Measurements from ENCODE around the gene DLGAP5. TPM values are rescaled to one million over a fixed set of nuclear protein-coding genes. Genes with fewer than 3 reads are reported as not detected.
A peak's percentile ranks its signal among the peaks of the same experiment; 100 is the strongest.

The DLGAP5 gene, protein sequence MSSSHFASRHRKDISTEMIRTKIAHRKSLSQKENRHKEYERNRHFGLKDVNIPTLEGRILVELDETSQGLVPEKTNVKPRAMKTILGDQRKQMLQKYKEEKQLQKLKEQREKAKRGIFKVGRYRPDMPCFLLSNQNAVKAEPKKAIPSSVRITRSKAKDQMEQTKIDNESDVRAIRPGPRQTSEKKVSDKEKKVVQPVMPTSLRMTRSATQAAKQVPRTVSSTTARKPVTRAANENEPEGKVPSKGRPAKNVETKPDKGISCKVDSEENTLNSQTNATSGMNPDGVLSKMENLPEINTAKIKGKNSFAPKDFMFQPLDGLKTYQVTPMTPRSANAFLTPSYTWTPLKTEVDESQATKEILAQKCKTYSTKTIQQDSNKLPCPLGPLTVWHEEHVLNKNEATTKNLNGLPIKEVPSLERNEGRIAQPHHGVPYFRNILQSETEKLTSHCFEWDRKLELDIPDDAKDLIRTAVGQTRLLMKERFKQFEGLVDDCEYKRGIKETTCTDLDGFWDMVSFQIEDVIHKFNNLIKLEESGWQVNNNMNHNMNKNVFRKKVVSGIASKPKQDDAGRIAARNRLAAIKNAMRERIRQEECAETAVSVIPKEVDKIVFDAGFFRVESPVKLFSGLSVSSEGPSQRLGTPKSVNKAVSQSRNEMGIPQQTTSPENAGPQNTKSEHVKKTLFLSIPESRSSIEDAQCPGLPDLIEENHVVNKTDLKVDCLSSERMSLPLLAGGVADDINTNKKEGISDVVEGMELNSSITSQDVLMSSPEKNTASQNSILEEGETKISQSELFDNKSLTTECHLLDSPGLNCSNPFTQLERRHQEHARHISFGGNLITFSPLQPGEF
- total RNA-seq: 1 to 10 TPM; 4.0 to 8.1 TPM
- long read RNA-seq, transcript DLGAP5-201 (19 exons, 2,973 nt): major isoform, 8 of 11 reads
- long read RNA-seq, partial matches to known transcripts: 1 of 11 reads
- long read RNA-seq, other reads (novel, unspliced or antisense): 2 of 11 reads

DNA sequence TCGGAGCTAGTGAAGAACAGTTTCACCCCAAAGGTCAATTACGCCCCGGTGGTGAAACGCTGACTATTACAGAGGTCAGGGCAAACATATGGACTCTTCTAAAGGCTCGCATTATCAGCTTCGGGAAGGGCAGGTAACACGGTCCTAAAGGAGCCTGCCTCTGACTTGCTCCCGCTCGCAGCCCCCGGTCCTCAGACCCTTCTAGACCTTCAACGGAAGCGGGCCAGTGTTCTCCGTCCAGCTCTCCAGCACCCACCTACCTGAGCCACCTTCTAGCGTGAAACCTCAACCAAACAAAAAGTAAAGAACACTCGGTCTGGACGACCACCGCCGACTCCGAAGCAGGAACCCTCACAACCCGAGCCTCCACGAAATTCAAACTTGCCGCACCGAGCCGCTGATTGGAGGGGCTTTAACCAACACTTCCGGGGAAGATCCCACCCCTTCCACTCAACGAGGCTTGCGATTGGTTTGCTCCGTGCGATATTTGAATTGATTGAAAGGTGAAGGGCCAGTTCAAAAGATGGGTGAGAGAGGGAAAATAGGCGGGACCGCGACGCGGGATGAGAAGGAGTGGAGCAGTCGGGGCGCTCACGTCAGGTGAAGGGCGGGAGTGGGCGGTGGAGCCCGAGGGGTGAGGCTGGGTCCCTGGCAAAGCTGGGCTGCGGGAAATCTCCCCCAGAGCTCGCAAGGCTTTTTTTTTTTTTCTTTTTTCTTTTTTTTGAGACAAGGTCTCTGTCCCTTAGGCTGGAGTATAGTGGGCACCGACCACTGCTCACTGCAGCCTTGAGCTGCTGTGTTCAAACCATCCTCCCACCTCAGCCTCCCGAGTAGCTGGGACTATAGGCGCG, at the start of gene DLGAP5:
Gene DLGAP5, minus strand, starts transcription at position 383 of the 851 bp plus-strand sequence. CDS start 2,406 bp downstream, outside the sequence.
- DNase-seq (peak; percentile 93 to 95), ATAC-seq (peak; percentile 97)
- intact Hi-C loops (cut with DNase I, micrococcal nuclease): no loop called here

DNA sequence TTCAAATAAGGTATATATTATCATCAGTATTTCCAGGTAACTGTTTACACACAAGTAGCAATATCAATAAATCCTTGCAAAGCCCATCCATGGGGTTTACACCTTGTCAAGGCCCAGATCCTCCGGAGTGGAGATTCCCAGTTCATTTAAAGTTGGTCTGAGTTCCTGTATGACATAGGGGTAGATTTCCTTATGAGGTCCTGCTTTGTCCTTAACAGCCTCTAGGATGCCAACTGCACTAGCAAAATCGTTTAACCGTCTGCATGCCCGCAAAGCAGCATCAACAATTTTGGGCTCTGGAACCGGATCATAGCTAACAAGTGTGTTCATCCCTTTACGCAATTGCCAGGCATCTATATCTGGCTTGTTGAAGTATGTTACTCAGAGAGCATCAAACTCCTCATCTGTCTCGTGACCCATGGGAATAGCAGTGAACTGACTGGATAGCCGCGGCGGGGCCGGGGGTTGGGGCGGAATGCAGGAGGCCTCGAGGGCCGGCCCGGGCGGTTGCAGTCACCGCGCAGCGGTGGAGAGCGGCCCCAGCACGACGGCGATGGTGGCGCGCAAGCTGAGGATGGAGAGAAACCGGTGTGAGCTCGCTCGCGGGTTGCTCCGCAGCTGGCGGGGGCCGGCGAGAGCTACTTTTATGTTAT, 49.3 kb upstream of the DLGAP5 start:
- no peak for ATAC-seq
- intact Hi-C loops (cut with DNase I, micrococcal nuclease): no loop called here
- no peak for DNase-seq

DNA sequence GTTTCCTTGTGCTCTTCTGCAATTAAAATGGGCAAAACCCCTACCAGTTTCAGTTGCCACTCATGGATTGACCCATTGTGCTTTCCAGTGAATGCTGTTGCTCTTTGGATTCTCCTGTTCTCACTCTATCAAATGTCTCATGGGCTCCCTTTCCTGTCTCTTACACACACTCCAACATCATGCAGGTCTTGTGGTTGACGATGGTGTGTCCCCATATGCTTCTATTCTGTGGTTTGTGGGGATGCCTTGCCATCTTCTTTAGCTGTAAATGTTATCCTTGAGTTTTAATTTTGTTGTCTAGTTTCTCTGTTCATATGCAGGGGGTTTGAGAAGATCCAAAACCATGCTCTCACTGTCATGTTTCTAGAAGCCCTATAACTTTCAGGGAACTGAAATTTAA, 47.9 kb upstream of the DLGAP5 start:
- ATAC-seq (no peak), DNase-seq (no peak)
- intact Hi-C loops (cut with DNase I, micrococcal nuclease): no loop called here

DNA sequence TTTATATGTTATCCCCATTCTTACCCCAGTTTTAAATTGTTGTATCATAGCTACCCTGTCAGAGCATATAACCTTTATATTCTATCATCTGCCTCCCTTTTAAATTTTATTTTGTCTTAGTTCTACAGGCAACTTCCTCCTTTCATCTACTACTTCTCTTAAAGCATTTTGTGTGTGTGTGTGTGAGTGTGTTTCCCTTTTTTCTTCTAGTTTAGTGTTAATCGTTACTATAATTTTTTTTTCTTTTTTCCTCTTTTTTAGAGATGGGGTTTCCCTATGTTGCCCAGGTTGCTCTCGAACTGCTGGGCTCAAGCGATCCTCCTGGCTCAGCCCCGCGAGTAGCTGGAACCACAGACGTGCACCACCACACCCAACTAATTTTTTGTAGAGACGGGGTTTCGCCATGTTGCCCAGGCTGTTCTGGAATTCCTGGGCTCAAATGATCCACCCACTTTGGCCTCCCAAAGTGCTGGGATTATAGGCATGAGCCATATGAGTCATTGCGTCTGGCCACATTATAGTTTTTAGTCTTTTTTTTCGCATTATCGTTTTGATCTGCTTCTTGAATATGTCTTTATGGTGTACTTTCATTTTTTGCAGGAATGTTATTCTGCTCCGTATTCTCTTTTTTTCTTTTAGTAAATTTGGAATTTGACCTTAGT, 46.8 kb upstream of the DLGAP5 start:
- DNase-seq: no peak
- intact Hi-C loops (cut with DNase I, micrococcal nuclease): no loop called here
- ATAC-seq: no peak

DNA sequence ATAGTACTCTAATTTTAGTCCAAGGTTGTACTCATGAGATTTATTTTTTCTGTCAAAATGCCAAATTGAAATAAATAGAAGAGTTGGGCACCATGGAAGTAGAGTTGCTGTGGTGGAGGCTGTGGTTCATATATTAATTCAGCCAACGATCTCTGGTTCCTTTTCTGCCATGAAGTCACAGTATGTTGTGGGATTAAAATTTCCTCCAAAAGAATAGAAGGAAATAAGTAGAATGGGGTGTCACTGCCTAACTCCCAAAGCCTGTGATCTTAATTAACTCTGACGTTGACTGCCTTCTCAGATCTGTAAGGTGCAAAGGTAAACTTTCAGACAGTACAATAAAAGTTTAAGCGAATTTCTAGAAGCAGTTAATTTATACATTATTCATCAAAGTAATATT, 42.2 kb upstream of the DLGAP5 start:
- DNase-seq (no peak), ATAC-seq (no peak)
- intact Hi-C loops (cut with DNase I, micrococcal nuclease): no loop called here

DNA sequence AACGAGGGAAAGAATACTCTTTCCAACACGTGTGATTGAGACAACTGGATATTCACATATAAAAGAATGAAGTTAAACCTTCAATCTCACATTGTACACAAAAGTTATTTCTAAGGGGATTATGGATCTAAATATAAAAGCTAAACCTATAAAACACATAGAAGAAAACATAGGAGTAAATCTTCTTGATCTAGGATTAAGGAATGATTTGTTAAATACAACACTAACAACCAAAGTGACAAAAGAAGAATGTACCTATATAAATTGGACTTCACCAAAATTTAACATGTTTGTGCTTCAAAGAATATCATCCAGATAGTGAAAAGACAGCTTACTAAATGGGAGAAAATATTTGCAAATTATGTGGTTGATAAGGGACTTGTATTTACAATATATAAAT, 36.9 kb upstream of the DLGAP5 start:
- ATAC-seq (no peak), DNase-seq (no peak)
- intact Hi-C loops (cut with DNase I, micrococcal nuclease): no loop called here

DNA sequence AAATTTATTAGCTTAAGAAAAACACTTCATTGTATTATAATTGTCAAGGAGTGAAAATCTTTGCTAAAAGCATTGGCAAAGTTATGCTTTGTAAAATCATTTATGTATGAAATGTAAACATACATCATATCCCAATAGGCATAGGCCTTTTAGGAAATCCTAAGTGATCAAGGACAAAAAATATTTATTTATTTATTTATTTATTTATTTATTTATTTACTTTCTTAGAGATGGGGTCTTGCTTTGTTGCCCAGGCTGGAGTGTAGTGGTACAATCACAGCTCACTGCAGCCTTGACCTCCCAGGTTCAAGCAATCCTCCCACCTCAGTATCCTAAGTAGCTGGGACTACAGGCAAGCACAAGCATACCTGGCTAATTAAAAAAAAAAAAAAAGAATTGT, 32.0 kb upstream of the DLGAP5 start:
- ATAC-seq: no peak
- DNase-seq: no peak
- intact Hi-C loops (cut with DNase I, micrococcal nuclease): no loop called here

DNA sequence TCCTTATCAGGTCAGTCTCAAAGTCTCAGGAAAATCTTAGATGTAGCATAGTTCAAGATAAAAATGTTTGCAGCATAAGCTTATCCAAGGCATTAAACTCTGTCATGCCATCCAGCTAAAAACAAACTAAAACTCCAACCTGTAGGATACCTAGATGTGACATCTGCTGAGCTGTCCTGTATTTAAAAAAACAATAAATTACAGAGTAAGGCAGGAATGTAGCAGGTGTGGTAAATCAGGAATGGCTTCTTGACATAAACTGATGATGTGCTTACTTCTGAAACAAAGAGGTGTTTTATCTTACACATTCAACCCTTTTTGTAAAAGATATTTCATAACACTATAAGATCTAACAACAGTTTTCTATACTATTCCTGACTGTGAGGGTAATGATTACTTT, 30.6 kb upstream of the DLGAP5 start:
- DNase-seq: no peak
- ATAC-seq: no peak
- intact Hi-C loops (cut with DNase I, micrococcal nuclease): no loop called here

DNA sequence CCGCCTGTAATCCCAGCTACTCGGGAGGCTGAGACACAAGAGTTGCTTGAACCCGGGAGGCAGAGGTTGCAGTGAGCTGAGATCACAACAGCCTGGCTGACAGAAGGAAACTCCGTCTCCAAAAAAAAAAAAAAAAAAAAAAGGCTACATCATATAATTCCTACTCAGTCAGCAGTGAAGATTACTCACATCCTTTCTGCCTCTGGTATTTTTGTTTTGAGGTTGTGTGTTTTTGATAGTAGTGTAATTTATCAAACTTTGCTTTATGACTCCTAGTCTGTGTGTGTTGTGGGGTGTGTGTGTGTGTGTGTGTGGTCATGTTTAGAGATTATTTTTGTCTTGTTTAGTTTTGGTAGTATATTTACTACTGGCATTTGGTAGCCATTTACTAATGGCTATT, 29.8 kb upstream of the DLGAP5 start:
- no peak for DNase-seq
- ATAC-seq: no peak
- intact Hi-C loops (cut with DNase I, micrococcal nuclease): no loop called here

DNA sequence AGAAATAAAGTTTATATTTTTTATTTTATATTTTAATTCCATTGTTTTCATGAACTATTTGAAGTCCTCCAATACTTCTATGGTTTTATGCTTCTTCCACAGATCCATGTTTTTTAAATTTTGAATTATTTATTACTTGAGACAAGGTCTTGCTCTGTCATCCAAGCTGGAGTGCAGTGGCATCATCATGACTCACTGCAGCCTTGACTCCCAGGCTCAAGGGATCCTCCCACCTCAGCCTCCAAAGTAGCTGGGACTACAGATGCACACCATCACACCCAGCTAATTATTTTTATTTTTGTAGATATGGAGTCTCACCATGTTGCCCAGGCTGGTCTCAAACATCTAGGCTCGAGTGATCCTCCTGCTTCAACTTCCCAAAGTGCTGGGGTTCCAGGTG, 28.8 kb upstream of the DLGAP5 start:
- intact Hi-C loops (cut with DNase I, micrococcal nuclease): no loop called here

DNA sequence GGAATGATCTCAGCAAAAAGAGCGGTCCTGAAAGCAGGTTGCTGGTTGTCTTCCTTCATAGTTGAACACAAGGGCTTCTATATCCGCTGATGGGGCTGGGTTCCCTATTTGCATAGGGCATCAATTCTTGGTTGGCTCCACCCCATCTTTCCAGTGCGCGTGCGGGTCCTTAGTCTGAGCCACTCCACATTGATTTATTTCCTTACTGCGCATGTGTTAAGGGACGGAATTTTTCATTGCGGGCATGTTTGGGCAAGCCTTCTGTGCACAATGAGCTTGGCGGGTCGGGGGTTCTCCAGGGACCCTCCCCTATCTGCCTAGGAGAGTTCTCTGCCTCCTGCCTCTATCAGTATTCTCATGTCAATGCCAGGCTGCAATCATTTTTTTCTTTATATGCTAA, 21.2 kb upstream of the DLGAP5 start:
- DNase-seq (no peak), ATAC-seq (no peak)
- intact Hi-C loops (cut with DNase I, micrococcal nuclease): no loop called here

More for the DNA sequence above, 28.8 kb upstream of the DLGAP5 start:
- ATAC-seq (no peak), DNase-seq (no peak)

DNA sequence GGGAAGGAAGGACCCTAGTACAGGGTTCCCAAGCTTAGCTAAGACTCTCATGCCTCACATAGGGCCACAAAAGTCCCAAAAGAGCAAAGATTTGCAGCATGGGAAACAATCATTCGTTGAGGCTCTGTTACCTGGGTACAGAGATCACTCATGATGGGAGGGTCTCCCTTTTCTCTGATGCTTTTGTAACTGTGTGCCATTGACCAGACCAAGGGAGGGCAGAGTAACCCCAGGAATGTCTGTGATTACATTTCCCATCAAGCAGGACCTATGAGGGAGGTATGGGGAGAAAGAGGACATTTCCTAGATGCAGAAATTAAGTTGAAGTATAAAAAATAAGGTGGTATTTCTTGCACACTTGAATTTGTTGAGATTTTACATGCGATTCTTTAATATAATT, 16.4 kb upstream of the DLGAP5 start:
- intact Hi-C loops (cut with DNase I, micrococcal nuclease): no loop called here
- DNase-seq (no peak), ATAC-seq (no peak)

DNA sequence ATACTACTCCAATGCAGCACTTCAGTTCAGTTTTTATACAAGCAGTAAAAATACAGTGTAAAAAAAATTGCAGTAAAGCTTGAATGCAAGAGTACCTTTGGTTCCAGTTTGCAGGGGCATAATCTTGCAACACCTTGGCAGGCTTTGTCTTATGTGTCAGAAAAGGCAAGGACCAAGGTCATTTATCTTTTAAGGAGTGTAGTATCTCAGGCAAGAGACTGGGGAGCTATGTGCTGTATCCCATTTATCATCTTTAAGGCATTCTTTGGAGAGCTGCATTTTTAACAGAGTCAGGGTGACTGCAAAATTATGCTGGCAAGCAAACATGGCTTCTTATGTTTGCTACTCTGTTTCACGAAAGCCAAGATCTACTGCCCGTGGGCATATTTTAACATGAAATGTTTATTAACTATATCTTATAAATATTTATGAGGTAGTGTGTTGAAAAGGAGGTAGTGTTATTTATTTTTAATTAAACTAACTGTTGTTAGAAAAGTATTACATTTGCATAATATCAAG, 14.8 kb upstream of the DLGAP5 start:
- DNase-seq (no peak), ATAC-seq (no peak)

DNA sequence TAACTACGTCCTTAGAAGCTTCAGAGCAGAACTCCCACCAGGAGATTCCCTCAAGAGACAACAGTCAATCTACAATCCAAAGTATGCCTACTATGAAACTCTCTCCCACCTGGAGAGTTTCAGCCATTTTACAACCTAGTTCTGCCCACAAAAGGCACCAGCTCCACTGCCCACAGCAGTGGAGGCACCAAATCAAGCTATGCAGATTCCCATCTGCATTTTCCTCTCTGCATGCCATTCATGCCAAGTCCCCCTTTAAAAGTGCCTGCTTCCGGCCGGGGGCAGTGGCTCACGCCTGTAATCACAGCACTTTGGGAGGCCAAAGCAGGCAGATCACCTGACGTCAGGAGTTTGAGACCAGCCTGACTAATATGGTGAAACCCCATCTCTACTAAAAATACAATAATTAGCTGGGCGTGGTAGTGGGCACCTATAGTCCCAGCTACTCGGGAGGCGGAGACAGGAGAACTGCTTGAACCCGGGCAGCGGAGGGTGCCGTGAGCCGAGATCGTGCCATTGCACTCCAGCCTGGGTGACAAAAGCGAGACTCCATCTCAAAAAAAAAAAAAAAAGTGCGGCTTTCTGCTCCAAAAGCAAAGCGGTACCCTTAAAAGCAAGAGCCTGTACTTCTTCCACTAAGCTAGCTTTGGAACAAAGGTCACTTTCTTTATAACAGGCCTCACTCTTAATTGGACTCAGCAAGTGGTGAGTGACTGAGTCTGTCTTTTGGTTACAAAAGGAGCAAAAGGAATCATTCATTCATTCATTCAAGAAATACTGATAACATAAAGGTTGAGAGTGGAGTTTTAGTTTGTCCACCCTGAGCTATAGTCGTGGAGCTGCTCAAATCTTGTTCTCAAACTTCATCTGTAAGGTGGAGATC, 10.1 kb upstream of the DLGAP5 start:
- peak in 1 of 2 donors; percentile 8 for DNase-seq
- intact Hi-C loops (cut with DNase I, micrococcal nuclease): no loop called here

More for the DNA sequence above, 14.8 kb upstream of the DLGAP5 start:
- intact Hi-C loops (cut with DNase I, micrococcal nuclease): no loop called here

DNA sequence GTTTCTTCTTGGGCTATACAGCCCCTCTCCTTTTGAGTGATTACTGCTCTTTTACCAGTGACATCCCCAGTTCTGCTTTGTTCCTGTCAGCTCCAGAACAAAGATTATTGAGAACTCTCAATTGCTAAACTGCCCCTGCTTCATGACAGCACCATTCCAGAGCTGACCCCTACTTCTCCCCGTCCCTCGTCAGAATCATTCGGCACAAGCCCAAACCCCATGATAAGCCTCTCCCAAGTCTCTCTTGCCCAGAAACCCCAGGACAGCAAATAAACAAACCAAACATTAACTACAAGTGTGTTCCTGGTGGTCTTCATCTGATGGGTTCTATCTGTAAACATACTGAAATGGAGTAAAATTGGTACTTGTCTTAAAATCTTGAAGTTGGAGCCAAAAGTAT, 9.3 kb upstream of the DLGAP5 start:
- no peak for ATAC-seq
- no peak for DNase-seq
- intact Hi-C loops (cut with DNase I, micrococcal nuclease): no loop called here

More for the DNA sequence above, 10.1 kb upstream of the DLGAP5 start:
- peak; percentile 88 for ATAC-seq

DNA sequence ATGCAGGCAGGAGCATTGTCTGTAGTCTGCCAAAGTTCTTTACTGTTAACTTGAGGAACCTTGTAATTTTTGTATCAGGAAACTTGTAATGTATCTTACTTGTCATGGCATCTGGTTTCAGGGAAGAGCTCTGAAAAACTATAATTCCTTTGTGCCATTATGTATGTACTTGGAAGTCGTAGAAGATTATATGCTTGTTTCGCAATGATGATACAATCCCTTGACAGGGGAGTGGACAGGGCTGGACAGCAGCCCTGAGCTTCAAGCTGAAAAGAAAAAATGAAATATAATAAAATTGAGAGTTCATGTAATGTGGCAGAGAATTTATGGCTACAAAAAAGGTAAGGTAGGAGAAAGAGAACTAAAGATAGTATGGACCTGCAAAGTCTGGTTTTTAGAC, 7.4 kb upstream of the DLGAP5 start:
- intact Hi-C loops (cut with DNase I, micrococcal nuclease): no loop called here
- DNase-seq (no peak), ATAC-seq (no peak)

Measured in left colon (tissue), 2 donors.